Neural progenitor cell (in vitro differentiated cells): ENCODE results near the gene SOS2.

Experiments used
- EZH2 ChIP-seq: fragments of 200-600 bp; sonication (generic); IDR thresholded peaks from 2 replicates; pipeline ENCODE4 v1.6.1; 2017; ENCODE audit warnings: antibody characterized with exemption, mild to moderate bottlenecking, moderate library complexity
- TF ChIP-seq, protein P1 (sequence below): fragments of 200-600 bp; sonication (generic); IDR thresholded peaks from 2 replicates; pipeline ENCODE4 v1.5.1; 2017; ENCODE audit warnings: antibody characterized with exemption, mild to moderate bottlenecking

DNA sequence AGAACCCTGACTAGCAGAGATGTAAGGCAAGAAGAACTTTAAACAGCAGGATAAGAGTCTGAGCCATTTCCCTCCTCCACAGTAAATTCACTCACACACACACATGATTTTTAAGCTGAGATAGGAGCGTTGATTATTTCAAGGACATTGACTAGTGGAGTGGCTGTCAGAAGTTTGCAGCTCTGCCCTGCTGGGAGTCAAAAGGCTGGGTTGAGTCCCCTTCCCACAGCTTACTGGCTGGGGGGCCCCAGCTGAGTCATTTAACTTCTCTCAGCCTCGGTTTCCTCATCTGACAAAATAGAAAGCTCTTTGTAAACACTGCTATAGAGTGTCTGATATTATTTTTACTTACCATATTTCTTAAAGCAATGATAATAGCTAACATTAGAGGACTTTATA lies 143.3 kb downstream of the SOS2 start:
- TF ChIP-seq, protein P1, sequence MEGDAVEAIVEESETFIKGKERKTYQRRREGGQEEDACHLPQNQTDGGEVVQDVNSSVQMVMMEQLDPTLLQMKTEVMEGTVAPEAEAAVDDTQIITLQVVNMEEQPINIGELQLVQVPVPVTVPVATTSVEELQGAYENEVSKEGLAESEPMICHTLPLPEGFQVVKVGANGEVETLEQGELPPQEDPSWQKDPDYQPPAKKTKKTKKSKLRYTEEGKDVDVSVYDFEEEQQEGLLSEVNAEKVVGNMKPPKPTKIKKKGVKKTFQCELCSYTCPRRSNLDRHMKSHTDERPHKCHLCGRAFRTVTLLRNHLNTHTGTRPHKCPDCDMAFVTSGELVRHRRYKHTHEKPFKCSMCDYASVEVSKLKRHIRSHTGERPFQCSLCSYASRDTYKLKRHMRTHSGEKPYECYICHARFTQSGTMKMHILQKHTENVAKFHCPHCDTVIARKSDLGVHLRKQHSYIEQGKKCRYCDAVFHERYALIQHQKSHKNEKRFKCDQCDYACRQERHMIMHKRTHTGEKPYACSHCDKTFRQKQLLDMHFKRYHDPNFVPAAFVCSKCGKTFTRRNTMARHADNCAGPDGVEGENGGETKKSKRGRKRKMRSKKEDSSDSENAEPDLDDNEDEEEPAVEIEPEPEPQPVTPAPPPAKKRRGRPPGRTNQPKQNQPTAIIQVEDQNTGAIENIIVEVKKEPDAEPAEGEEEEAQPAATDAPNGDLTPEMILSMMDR, result no peak
- TF ChIP-seq EZH2, result no peak
